Sigmoid colon (tissue), 7 donors: Measurements from ENCODE around the gene NDUFV3. TPM values are rescaled to one million over a fixed set of nuclear protein-coding genes. Genes with fewer than 3 reads are reported as not detected.
A peak's percentile ranks its signal among the peaks of the same experiment; 100 is the strongest.

Experiments used
- DNase-seq: peaks from one replicate; pipeline ENCODE4 v3.0.0-alpha.2; 2019
- H3K27ac ChIP-seq, 4 donors: fragments of 200-600 bp; sonication (generic); one replicate each; pipeline ENCODE4 v1.5.1; 2016 to 2019; ENCODE audit warnings: mild to moderate bottlenecking in 1 of 4
- H3K27me3 ChIP-seq, 3 donors: fragments of 200-600 bp; sonication (generic); one replicate each; pipeline ENCODE4 v1.5.1; 2019; ENCODE audit warnings: mild to moderate bottlenecking in 1 of 3
- H3K36me3 ChIP-seq, 4 donors: fragments of 200-600 bp; sonication (generic); one replicate each; pipeline ENCODE4 v1.5.1; 2016 to 2019
- H3K4me1 ChIP-seq, 4 donors: fragments of 200-600 bp; sonication (generic); one replicate each; pipeline ENCODE4 v1.5.1; 2017 to 2019
- H3K4me3 ChIP-seq, 4 donors: fragments of 200-600 bp; sonication (generic); one replicate each; pipeline ENCODE4 v1.5.1; 2017 to 2019; ENCODE audit warnings: mild to moderate bottlenecking in 2 of 4, moderate library complexity in 1 of 4
- H3K9me3 ChIP-seq, 4 donors: fragments of 200-600 bp in 3 of 4; sonication (generic) in 3 of 4; one replicate each; pipeline versions ENCODE4 v1.5.1 to v1.6.1; 2013 to 2019
- EP300 ChIP-seq, 4 donors: sonication (generic); formaldehyde crosslinking; IDR thresholded peaks; one replicate each; pipeline ENCODE4 v1.6.1; 2017; ENCODE audit warnings: antibody characterized with exemption in 4 of 4
- POLR2A ChIP-seq, 2 donors: fragments of 450-650 bp; IDR thresholded peaks; one replicate each; pipeline ENCODE4 v1.6.1; 2016; ENCODE audit warnings: antibody characterized with exemption in 2 of 2, mild to moderate bottlenecking in 2 of 2, moderate library complexity in 2 of 2
- POLR2AphosphoS5 ChIP-seq, 4 donors: sonication (generic); formaldehyde crosslinking; IDR thresholded peaks; one replicate each; pipeline ENCODE4 v1.6.1; 2017; ENCODE audit warnings: antibody characterized with exemption in 4 of 4
- WGBS, 2 donors: extraction: QIAGEN DNeasy Blood & Tissue Kit; methylation state at CpG; one replicate each; pipeline ENCODE4 v1.1.7; 2013; 5-methylcytosine and 5-hydroxymethylcytosine counted together
- intact Hi-C: fragments of 100-400 bp; cut with DNase I; formaldehyde crosslinking; loops from one replicate; pipeline ENCODE4 v1.15.1; 2023
- polyA plus RNA-seq, 3 donors: library from polyadenylated mRNA; stranded (reverse); fragments of 200-250 nt; gene quantifications; one replicate each; pipeline ENCODE4 v1.2.3, GENCODE V29; 2013
- total RNA-seq, 4 donors: library from RNA; depleted of rRNA; stranded (reverse); fragments of >200 nt; gene quantifications; one replicate each; pipeline ENCODE4 v1.1.0, GENCODE V29; 2016
- TF ChIP-seq, protein P1 (sequence below), 4 experiments: fragments of 450-650 bp in 3 of 4; fragments of 200-600 bp in 1 of 4; IDR thresholded peaks; one replicate each; pipeline ENCODE4 v1.5.1; 2016 to 2019; ENCODE audit warnings: antibody characterized with exemption in 4 of 4, mild to moderate bottlenecking in 3 of 4, moderate library complexity in 2 of 4
- donor health status: healthy with polysubstance abuse.
- donor health status: Bipolar disorder and iron deficiency.
- donor health status: healthy.

The NDUFV3 gene
- total RNA-seq (10 to 100 TPM; 53.5 to 67.6 (median 60.7) TPM), polyA plus RNA-seq (10 to 100 TPM; 15.0 to 22.6 (median 15.7) TPM)

DNA sequence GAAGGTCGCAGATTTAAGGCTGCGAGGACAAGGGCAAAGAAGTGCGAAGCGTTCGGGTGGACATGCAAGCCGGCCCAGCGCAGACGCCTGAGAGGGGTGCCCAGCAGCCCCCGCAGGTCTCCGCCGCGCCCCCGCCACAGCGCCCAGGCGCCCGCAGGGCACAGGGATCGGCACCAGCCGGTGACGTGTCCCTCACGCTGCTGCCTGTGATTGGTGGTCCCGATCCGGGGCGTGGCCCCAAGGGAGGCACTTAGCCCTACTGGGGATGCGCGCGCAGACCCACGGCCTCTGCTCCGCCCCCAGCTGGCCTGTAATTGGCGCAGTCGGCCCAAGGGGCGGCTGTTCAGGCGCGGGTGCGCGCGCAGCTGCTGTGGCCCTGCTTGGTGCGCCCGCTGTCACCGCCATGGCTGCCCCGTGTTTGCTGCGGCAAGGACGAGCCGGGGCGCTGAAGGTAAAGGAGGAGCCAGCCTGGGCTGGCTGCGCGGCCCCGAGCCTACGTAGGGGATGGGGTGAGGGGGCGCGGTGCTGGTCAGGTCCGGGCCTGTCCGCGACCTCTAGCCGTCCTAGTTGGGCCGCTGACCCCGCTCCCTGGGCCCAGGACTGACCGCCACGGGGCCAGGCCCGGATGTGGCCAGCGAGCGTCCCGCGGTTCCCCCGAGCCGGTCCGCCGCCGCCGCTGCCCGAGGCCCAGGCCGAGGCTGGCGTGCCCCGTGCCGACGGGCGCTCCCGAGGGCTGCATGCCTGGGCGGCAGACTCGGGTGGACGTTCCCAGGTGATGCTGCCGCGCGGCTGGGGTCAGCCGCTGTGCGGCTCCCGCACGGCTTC, at the start of gene NDUFV3:
NDUFV3 (plus strand) TSS at position 379 of the 825 bp plus-strand sequence; CDS start at position 404, 25 bp downstream.
- peak; percentile 96 to 99 (median 98) for TF ChIP-seq POLR2AphosphoS5 (IDR thresholded peaks at IDR 0.05)
- TF ChIP-seq EP300 (IDR thresholded peaks at IDR 0.05), result no peak
- TF ChIP-seq, protein P1, sequence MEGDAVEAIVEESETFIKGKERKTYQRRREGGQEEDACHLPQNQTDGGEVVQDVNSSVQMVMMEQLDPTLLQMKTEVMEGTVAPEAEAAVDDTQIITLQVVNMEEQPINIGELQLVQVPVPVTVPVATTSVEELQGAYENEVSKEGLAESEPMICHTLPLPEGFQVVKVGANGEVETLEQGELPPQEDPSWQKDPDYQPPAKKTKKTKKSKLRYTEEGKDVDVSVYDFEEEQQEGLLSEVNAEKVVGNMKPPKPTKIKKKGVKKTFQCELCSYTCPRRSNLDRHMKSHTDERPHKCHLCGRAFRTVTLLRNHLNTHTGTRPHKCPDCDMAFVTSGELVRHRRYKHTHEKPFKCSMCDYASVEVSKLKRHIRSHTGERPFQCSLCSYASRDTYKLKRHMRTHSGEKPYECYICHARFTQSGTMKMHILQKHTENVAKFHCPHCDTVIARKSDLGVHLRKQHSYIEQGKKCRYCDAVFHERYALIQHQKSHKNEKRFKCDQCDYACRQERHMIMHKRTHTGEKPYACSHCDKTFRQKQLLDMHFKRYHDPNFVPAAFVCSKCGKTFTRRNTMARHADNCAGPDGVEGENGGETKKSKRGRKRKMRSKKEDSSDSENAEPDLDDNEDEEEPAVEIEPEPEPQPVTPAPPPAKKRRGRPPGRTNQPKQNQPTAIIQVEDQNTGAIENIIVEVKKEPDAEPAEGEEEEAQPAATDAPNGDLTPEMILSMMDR (IDR thresholded peaks at IDR 0.05), result no peak
- peak; percentile 76 to 91 for TF ChIP-seq POLR2A (IDR thresholded peaks at IDR 0.05)
- Histone ChIP-seq H3K4me3 (peak within 1 kb of the TSS; percentile 78 to 98 (median 85)), H3K4me1 (peaks cover 0 to 21% (median 10%) of the 10 kb centered on the region in 4 donors), H3K27ac (peak within 1 kb of the TSS; percentile 96 to 99 (median 97)), H3K27me3 (no peaks in the 10 kb centered on the region), H3K9me3 (no peaks in the 10 kb centered on the region), H3K36me3 (peaks cover 0 to 14% (median 10%) of the 10 kb centered on the region in 4 donors)
- 0 to 1% methylated on average over 87 of the region's 87 CpGs for WGBS, 2 donors
- peak; percentile 100 for DNase-seq
- intact Hi-C loops, result loop anchor here (10.0 kb wide), 1 partner anchor 102 kb away; no protein-coding TSS in a partner anchor

DNA sequence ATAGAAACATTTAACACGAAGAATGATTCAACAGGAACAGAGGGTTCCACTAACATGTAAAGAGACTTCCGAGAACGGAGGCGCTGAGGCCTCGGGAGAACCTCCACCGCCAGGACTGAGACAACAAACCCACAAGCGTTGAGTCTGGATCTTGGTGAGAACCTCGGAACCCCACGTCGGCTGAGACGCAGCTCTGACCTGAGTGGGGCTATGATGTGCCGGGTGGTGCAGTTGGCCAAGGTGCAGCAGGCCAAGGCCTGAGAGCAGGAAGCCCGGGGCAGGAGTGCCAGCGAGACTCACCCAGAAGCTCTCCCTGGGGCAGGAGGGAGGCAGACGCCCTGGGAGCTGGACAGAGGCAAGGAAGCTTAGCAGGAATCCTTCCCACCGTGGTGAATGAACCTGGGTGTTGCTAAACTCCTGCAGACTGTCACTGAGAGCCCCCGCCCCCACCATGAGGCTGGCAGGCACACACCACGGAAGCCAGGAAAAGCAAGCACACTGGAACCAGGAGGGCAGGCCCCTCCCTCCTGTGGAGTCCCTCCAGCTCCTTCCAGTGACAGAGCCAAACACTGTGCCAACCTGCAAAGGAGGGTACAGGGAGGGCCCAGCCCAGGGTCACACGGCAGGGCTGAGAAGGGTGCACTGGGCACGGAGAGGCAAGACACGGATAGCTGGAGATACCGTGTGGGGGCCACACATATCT, 48.5 kb upstream of the NDUFV3 start:
- Histone ChIP-seq H3K27ac (peak overlapping the region; percentile 3 to 74 (median 59)), H3K27me3 (no peaks in the 10 kb centered on the region), H3K9me3 (no peaks in the 10 kb centered on the region), H3K4me3 (no peak overlapping the region), H3K36me3 (peaks cover 7 to 71% (median 23%) of the 10 kb centered on the region in 4 donors), H3K4me1 (peaks cover 0 to 17% (median 0%) of the 10 kb centered on the region in 4 donors)
- intact Hi-C loops, result no loop called here
- 88 to 90% methylated on average over 22 of the region's 22 CpGs for whole genome bisulfite sequencing, 2 donors
- DNase-seq, result peak; percentile 82
- TF ChIP-seq EP300 (IDR thresholded peaks at IDR 0.05) (no peak), POLR2A (IDR thresholded peaks at IDR 0.05) (no peak)

DNA sequence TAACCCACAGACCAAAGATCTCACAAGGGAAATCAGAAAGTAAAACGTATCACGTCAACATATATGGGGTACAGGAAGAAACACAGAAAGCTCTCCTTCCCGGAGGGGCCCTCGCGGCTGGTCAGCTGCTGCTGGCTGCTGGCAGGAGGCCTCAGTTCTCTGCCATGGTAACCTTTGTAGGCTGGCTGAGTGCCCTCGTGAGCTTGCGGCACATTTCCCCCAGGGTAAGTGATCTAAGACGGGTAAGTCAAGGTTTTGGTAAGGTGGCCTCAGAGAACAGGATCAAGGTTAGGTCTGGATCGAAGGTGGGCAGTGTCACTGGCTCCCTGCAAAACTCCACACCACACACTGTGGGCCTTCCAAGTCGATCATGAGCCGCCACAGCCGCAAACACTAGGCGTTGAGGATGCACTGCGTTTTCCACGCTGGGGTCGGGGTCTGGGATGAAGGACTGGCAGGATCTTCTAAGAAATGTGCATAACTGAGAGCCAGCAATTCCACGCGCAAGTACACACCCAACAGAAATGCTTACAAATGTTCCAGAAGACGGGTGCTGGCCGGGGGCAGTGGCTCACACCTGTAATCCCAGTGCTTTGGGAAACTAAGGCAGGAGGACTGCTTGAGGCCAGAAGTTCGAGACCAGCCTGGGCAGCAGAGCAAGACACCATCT, 47.7 kb upstream of the NDUFV3 start:
- TF ChIP-seq EP300 (IDR thresholded peaks at IDR 0.05) (no peak), POLR2A (IDR thresholded peaks at IDR 0.05) (no peak), POLR2AphosphoS5 (IDR thresholded peaks at IDR 0.05) (no peak)
- TF ChIP-seq, protein P1 (IDR thresholded peaks at IDR 0.05), result no peak
- peak; percentile 75 for DNase-seq
- intact Hi-C loops, result no loop called here
- peaks cover 0 to 17% (median 0%) of the 10 kb centered on the region in 4 donors for H3K4me1 ChIP-seq
- no peaks in the 10 kb centered on the region for H3K9me3 ChIP-seq
- 91 to 92% methylated on average over 21 of the region's 21 CpGs for WGBS, 2 donors
- H3K36me3 ChIP-seq, result peaks cover 5 to 71% (median 21%) of the 10 kb centered on the region in 4 donors
- H3K27ac ChIP-seq, result peak overlapping the region in 3 of 4 donors; percentile 55 to 74 (median 63)
- H3K4me3 ChIP-seq, result no peak overlapping the region
- H3K27me3 ChIP-seq, result no peaks in the 10 kb centered on the region

DNA sequence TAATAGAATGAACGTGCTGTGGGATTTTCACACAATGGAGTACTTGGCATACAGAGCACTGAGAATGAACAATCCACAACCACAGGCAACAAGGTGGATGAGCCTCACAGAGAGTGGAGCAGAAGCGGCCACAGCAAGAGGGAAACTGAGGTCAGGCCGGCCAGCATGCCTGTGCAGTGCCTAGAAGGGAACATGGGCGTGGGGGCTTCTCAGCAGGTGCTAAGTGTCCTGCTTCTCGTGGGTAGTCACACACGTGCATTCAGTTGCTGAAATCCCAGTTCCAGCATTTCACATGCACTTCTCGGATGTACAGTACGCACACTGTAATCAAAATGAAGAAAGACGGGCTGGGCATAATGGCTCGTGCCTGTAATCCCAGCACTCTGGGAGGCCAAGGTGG, 46.9 kb upstream of the NDUFV3 start:
- Histone ChIP-seq H3K36me3 (peaks cover 3 to 71% (median 19%) of the 10 kb centered on the region in 4 donors), H3K27ac (no peak overlapping the region), H3K9me3 (no peaks in the 10 kb centered on the region), H3K4me1 (peaks cover 0 to 17% (median 0%) of the 10 kb centered on the region in 4 donors), H3K4me3 (no peak overlapping the region), H3K27me3 (no peaks in the 10 kb centered on the region)
- DNase-seq, result peak; percentile 30
- TF ChIP-seq POLR2AphosphoS5 (IDR thresholded peaks at IDR 0.05) (no peak), EP300 (IDR thresholded peaks at IDR 0.05) (no peak), POLR2A (IDR thresholded peaks at IDR 0.05) (no peak)
- TF ChIP-seq, protein P1 (IDR thresholded peaks at IDR 0.05), result no peak
- intact Hi-C loops, result no loop called here
- 93 to 97% methylated on average over 10 of the region's 10 CpGs for WGBS, 2 donors
